GM18526 (cell line): ENCODE results near the gene SERAC1.

ENCODE experiments used
- POLR2A ChIP-seq: IDR thresholded peaks from 3 replicates; pipeline ENCODE4 v1.6.1; 2011; ENCODE audit not compliant: insufficient read length; ENCODE audit errors: extremely low read depth

Gene SERAC1

DNA sequence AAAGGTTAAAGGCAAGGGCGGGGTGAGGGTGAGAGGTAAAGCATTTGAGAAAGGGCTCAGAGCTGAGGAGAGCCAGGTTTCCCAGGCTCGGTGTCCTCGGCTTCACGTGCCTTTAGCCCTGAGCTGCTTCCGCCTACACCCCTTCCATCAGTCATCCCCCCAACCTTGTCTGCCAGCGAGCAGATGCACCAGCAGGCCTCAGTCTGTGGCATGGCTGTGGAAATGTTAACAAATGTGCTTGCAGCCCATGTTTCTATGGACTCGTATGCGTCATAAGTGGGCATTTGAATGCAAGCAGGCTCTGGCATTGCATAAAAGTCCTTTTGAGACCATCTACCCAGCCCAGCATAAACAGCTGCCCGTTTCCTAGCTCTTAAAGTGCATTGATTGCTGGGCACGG lies 97.5 kb downstream of the SERAC1 start:
- TF ChIP-seq POLR2A: no peak

- TF ChIP-seq POLR2A: no peak
These were observed 98.3 kb downstream of the SERAC1 start for GRCh38 chr6:158069800-158070195.

DNA sequence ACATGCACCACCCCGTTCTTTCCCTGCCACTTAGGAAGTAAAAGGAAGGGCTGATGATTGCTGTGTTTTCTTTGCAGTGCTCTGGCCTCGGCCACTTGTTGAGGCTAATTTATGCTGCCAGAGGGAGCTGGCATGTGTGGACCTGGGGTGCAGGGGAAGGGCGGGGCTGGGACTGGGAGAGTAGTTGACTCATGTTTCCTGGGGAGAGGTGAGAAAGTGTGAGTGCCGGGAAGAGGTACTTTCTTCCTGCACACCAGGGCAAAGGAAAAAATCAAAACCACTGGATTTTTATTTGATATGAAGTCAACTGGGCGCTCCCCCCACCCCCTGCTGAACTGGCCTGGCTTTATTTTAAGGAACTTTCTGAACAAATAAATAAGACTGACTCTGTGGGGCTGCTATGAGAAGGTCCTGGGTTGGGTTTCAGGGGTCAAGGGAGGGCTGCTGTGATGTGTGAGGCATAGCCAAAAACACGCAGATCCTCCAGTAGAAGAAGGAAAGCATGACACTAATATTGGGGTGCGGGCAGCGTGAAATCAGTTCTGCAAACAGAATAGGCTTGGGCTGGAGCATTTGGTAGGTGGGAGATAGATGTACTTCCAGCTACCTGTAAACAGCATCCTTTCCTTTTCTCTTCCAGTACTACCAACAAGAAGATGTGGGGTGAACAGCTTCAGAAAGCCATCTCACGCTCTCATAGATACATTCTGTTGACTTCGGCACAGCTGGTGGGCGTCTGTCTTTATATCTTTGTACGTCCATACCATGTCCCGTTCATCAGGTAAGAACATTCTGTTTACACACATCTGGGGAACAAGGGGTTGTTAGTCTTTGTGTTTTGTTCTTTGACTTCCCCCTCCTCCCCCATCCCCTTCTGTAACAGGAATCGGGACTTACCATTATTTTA lies 98.9 kb downstream of the SERAC1 start:
- TF ChIP-seq POLR2A: no peak

- TF ChIP-seq POLR2A: no peak
These were observed 99.7 kb downstream of the SERAC1 start for GRCh38 chr6:158068156-158068892.

DNA sequence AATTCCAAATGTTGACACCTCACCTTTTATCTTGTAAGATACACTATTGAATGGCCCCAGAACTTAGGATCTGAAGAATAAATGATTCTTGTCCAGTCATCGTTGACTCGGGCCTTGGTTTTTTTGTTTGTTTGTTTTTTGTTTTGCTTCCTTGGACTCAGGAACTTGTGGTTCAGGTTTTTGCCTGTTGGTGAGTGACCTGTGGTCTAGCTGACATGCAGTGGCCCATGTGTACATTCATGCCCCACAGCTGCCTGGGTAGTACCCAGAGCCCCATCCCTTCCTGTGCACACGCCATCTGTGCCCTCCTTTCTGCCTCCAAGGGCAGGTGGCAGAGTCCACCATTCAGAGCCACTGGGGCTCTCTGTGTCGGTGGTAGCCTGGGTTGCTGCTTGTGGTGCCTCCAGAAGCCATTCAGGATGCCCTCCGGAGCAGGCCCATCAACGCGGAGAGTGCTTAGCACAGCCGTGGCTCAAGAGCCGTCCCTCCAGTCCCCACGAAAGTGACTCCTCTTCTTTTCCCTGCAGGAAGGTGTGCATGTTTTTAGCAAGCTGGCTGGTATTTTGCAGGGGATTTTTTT lies 100.5 kb downstream of the SERAC1 start:
- TF ChIP-seq POLR2A: no peak

GRCh38 chr6:158066136-158066781 lies 101.8 kb downstream of the SERAC1 start:
- no peak for TF ChIP-seq POLR2A

DNA sequence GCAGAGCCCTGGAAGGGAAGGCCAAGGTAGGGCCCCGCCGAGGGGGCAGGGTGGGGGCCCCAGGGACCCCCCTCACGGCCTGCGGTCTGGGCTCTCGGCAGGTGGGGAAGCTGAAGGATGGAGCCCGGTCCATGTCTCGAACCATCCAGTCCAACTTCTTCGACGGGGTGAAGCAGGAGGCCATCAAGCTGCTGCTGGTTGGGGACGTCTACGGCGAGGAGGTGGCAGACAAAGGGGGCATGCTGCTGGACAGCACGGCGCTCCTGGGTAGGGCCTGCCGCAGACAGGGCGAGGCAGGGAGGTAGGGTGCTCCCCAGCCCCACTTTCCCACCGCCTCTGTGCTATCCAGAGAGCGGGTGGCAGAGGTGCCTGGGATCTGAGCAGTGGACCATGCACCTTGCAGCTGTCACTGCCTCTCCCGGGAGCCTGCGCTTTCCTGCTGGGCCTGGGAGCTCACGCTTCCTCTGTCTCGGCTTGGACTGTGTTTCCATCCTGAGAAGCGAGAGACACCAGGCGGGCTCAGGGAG lies 103.3 kb downstream of the SERAC1 start:
- TF ChIP-seq POLR2A: no peak

GRCh38 chr6:158063736-158064135 lies 104.3 kb downstream of the SERAC1 start:
- no peak for TF ChIP-seq POLR2A

GRCh38 chr6:158061709-158062461 lies 106.2 kb downstream of the SERAC1 start:
- TF ChIP-seq POLR2A: no peak

- TF ChIP-seq POLR2A: no peak
These were observed 106.7 kb downstream of the SERAC1 start for GRCh38 chr6:158061361-158061708.

- no peak for TF ChIP-seq POLR2A
These were observed 107.4 kb downstream of the SERAC1 start for GRCh38 chr6:158060455-158061360.
